ENCODE measurements around the gene TMEM87B.

DNA sequence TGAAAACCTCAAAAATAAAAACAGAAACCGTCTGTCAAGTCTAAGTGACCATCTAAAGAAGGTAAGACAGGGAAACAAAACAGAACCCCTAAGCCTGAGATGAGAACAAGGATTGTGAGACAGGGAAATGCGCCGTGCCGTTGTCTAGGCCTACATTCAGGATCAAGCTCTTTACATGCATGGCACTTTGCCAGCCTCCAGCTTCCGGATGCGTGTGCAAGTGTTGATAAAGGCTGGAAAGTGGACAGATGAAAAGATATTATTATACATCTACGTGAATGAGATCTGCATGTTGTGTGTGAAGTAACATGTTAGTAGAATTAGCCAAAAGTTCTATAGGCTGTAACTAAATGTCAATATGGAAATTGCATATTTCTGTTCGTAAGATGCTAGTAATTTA is 28.6 kb upstream of the TMEM87B start:
- TF ChIP-seq CTCF (IDR thresholded peaks at IDR 0.05) (no peak), POLR2A (IDR thresholded peaks at IDR 0.05) (no peak)

Data from adrenal gland (tissue), 5 donors.